Body of pancreas (tissue), 4 donors: Measurements from ENCODE around the gene EXOC3L2. TPM values are rescaled to one million over a fixed set of nuclear protein-coding genes. Genes with fewer than 3 reads are reported as not detected.

Experiments used
- ATAC-seq: fragments of 150-250 bp; one replicate; pipeline ENCODE4 v1.9.1; 2016
- DNase-seq, 4 donors: peaks; one replicate each; pipeline ENCODE4 v3.0.0-alpha.2; 2019
- H3K27ac ChIP-seq, 4 donors: fragments of 200-600 bp; sonication (generic); 1 replicate in 3 of 4; 2 replicates in 1 of 4; pipeline versions ENCODE4 v1.5.1 to v1.6.1; 2016 to 2019; ENCODE audit warnings: mild to moderate bottlenecking in 1 of 4, mixed read lengths in 1 of 4, moderate library complexity in 1 of 4
- H3K27me3 ChIP-seq, 2 donors: fragments of 200-600 bp; sonication (generic); one replicate each; pipeline ENCODE4 v1.6.0; 2016; ENCODE audit warnings: mild to moderate bottlenecking in 1 of 2
- H3K36me3 ChIP-seq, 2 donors: fragments of 200-600 bp; sonication (generic); replicated peaks in 1 of 2; 2 replicates each; pipeline ENCODE4 v1.5.1; 2016; ENCODE audit warnings: low read depth in 2 of 2; ENCODE audit not compliant: insufficient read depth in 1 of 2
- H3K4me1 ChIP-seq: fragments of 200-600 bp; sonication (generic); one replicate; pipeline ENCODE4 v1.6.0; 2016
- H3K4me3 ChIP-seq, 2 donors: fragments of 200-600 bp; sonication (generic); 1 replicate in 1 of 2; 2 replicates in 1 of 2; pipeline ENCODE4 v1.5.1; 2016 to 2019
- H3K9me3 ChIP-seq, 3 donors: fragments of 200-600 bp; sonication (generic); 1 replicate in 2 of 3; 2 replicates in 1 of 3; pipeline ENCODE4 v1.5.1; 2016
- POLR2A ChIP-seq, 3 donors: fragments of 450-650 bp; IDR thresholded peaks; one replicate each; pipeline ENCODE4 v1.6.1; 2016; ENCODE audit warnings: antibody characterized with exemption in 3 of 3, mild to moderate bottlenecking in 2 of 3
- WGBS, 2 donors: methylation state at CpG; one replicate each; pipeline ENCODE4 v1.1.5; 2017; 5-methylcytosine and 5-hydroxymethylcytosine counted together
- intact Hi-C: fragments of 100-400 bp; cut with DNase I; formaldehyde crosslinking; loops from one replicate; pipeline ENCODE4 v1.15.1; 2023
- total RNA-seq, 2 donors: library from RNA; depleted of rRNA; stranded (reverse); fragments of >200 nt; gene quantifications; one replicate each; pipeline ENCODE4 v1.1.0, GENCODE V29; 2016
- TF ChIP-seq, protein P1 (sequence below), 7 experiments: fragments of 450-650 bp in 4 of 7; fragments of 200-600 bp in 3 of 7; sonication (generic) in 3 of 7; IDR thresholded peaks; one replicate each; pipeline ENCODE4 v1.5.1; 2016 to 2019; ENCODE audit warnings: antibody characterized with exemption in 7 of 7

The EXOC3L2 gene
- total RNA-seq, 2 donors from 2014 or later = 4.2 to 6.9 TPM

DNA sequence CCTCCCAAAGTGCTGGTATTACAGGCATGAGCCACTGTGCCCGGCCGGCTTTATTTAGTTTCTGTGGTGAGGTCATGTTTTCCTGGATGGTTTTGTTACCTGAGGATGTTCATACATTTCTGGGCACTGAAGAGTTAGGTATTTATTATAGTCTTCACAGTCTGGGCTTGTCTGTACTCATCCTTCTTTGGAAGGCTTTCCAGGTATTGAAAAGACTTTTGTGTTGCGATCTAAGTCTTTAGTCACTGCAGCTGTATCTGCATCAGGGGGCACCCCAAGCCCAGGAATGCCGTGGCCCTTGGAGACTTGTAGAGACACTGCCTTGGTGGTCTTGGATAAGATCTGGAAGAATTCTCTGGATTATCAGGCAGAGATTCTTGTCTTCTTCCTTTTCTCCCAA, 53.8 kb downstream of the EXOC3L2 start:
- Histone ChIP-seq H3K4me3 (no peak overlapping the region), H3K4me1 (no peaks in the 10 kb centered on the region), H3K36me3 (no peaks in the 10 kb centered on the region), H3K27ac (no peak overlapping the region), H3K9me3 (no peaks in the 10 kb centered on the region), H3K27me3 (no peaks in the 10 kb centered on the region)
- ATAC-seq (no peak), DNase-seq (no peak)
- 94 to 95% methylated on average over 3 to 4 of the region's 4 CpGs for WGBS, 2 donors
- TF ChIP-seq, protein P1, sequence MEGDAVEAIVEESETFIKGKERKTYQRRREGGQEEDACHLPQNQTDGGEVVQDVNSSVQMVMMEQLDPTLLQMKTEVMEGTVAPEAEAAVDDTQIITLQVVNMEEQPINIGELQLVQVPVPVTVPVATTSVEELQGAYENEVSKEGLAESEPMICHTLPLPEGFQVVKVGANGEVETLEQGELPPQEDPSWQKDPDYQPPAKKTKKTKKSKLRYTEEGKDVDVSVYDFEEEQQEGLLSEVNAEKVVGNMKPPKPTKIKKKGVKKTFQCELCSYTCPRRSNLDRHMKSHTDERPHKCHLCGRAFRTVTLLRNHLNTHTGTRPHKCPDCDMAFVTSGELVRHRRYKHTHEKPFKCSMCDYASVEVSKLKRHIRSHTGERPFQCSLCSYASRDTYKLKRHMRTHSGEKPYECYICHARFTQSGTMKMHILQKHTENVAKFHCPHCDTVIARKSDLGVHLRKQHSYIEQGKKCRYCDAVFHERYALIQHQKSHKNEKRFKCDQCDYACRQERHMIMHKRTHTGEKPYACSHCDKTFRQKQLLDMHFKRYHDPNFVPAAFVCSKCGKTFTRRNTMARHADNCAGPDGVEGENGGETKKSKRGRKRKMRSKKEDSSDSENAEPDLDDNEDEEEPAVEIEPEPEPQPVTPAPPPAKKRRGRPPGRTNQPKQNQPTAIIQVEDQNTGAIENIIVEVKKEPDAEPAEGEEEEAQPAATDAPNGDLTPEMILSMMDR (IDR thresholded peaks at IDR 0.05) = no peak
- no peak for TF ChIP-seq POLR2A (IDR thresholded peaks at IDR 0.05)
- intact Hi-C loops = no loop called here

DNA sequence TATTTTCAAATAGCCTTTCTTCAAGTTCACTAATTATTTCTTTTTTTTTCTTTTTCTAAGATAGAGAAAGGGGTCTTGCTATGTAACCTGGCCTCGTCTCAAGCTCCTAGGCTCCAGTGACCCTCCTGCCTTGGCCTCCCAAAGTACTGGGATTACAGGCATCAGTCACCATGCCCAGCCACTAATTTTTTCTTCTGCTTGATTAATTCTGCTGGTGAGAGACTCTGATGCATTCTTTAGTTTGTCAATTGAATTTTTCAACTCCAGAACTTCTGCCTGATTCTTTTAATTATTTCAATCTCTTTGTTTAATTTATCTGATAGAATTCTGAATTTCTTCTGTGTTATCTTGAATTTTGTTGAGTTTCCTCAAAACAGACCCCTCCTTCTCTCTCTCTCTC, 55.2 kb downstream of the EXOC3L2 start:
- no peaks in the 10 kb centered on the region for H3K36me3 ChIP-seq
- H3K27ac ChIP-seq = no peak overlapping the region
- ATAC-seq (no peak), DNase-seq (no peak)
- no peaks in the 10 kb centered on the region for H3K4me1 ChIP-seq
- H3K27me3 ChIP-seq = no peaks in the 10 kb centered on the region
- no peak overlapping the region for H3K4me3 ChIP-seq
- H3K9me3 ChIP-seq = no peaks in the 10 kb centered on the region
- intact Hi-C loops = no loop called here
- TF ChIP-seq POLR2A (IDR thresholded peaks at IDR 0.05) = no peak
- TF ChIP-seq, protein P1 (IDR thresholded peaks at IDR 0.05) = no peak
- 85 to 100% methylated on average over 1 of the region's 1 CpG for WGBS, 2 donors

DNA sequence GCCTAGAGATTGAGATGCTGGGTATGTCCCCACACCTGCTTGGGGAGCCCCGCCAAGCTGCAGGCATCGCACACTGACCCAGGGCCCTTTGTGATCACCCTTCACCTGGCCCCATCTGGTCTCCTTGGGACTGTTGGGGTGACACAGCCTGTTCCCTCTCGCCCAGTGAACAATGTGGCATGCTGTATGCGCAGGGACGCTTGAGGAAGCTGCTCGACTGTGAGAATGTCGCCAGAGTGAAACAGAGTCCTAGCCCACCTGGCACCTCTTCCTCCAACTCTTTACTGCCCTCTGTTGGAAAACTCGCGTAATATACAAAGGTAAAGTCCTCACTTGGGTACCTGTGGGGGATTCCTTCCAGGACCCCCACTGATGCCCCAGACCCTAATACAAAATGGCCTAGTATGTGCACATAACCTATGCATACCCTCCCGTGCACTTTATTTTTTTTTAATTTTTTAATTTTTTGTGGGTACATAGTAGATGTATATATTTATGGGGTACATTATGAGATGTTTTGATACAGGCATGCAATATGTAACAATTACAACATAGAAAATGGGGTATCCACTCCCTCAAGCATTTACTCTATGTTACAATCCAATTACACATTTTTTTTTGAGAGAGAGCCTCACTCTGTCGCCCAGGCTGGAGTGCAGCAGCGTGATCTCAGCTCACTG, 57.6 kb downstream of the EXOC3L2 start:
- WGBS, 2 donors = 27 to 36% methylated on average over 10 to 12 of the region's 12 CpGs
- intact Hi-C loops = no loop called here
- no peaks in the 10 kb centered on the region for H3K9me3 ChIP-seq
- no peaks in the 10 kb centered on the region for H3K36me3 ChIP-seq
- peak in 2 of 4 donors; percentile 25 to 26 for DNase-seq
- no peak overlapping the region for H3K27ac ChIP-seq
- H3K27me3 ChIP-seq = no peaks in the 10 kb centered on the region
- no peaks in the 10 kb centered on the region for H3K4me1 ChIP-seq
- peak; percentile 63 for ATAC-seq
- no peak overlapping the region for H3K4me3 ChIP-seq
- no peak for TF ChIP-seq POLR2A (IDR thresholded peaks at IDR 0.05)
- TF ChIP-seq, protein P1 (IDR thresholded peaks at IDR 0.05) = peak in 6 of 7 experiments; percentile 40 to 52 (median 47)

DNA sequence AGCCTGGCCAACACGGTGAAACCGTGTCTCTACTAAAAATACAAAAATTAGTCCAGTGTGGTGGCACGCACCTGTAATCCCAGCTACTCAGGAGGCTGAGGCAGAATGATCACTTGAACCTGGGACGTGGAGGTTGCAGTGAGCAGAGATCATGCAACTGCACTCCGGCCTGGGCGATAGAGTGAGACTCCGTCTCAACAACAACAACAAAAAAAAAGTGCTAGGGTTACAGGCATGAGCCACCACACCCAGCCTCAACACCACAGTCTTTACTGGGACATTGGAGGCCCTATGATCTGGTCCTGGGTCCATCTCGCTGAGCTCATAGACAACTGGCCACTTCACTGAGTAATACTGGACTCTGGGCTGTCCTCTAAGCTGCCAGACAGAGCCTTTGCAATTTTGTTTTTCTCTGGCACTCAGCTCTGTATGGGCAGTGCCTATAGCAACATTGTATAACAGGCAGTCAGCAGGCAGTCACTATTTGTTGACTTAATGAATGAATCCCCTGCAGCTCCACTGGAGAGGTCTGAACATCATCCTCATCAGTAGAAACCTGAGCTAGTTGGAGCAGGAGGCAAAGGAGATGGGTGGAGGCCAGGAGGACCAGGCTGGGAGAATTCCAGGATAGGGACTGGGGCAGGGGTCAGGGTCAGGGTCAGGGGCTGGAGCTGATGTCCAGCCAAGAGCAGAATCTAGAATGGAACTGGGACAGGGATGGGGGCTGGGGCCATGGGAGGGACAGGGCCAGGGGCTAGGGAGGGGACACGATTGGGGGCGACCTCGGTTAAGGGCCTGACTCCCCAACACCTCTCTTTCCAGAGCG, 58.5 kb downstream of the EXOC3L2 start:
- H3K4me1 ChIP-seq = peaks cover under 1% of the 10 kb centered on the region
- no peak overlapping the region for H3K27ac ChIP-seq
- H3K27me3 ChIP-seq = no peaks in the 10 kb centered on the region
- 90 to 91% methylated on average over 11 to 12 of the region's 12 CpGs for WGBS, 2 donors
- H3K4me3 ChIP-seq = no peak overlapping the region
- intact Hi-C loops = no loop called here
- no peaks in the 10 kb centered on the region for H3K9me3 ChIP-seq
- DNase-seq (no peak), ATAC-seq (no peak)
- no peak for TF ChIP-seq POLR2A (IDR thresholded peaks at IDR 0.05)
- TF ChIP-seq, protein P1 (IDR thresholded peaks at IDR 0.05) = no peak
- H3K36me3 ChIP-seq = no peaks in the 10 kb centered on the region
